Lower lobe of right lung (tissue), 2 donors: Measurements from ENCODE around the gene MMEL1. TPM values are rescaled to one million over a fixed set of nuclear protein-coding genes. Genes with fewer than 3 reads are reported as not detected.
A peak's percentile ranks its signal among the peaks of the same experiment; 100 is the strongest.

ENCODE experiments used
- ATAC-seq, 2 donors: fragments of 200-7000 bp; cut with Tn5 transposase; one replicate each; pipeline ENCODE4 v1.9.1; 2020 to 2022; ENCODE audit warnings: mild to moderate bottlenecking in 2 of 2, moderate library complexity in 2 of 2
- DNase-seq: peaks from one replicate; pipeline ENCODE4 v3.0.0-alpha.2; 2020
- H3K27ac ChIP-seq: fragments of 200-600 bp; one replicate; pipeline ENCODE4 v1.8.0; 2022
- H3K27me3 ChIP-seq: fragments of 200-600 bp; one replicate; pipeline ENCODE4 v1.8.0; 2022; ENCODE audit warnings: low read depth
- H3K36me3 ChIP-seq: fragments of 200-600 bp; one replicate; pipeline ENCODE4 v1.8.0; 2022; ENCODE audit warnings: mild to moderate bottlenecking
- H3K4me1 ChIP-seq: fragments of 200-600 bp; one replicate; pipeline ENCODE4 v1.8.0; 2022
- H3K4me3 ChIP-seq: fragments of 200-600 bp; one replicate; pipeline ENCODE4 v1.8.0; 2022; ENCODE audit warnings: mild to moderate bottlenecking
- H3K9me3 ChIP-seq: fragments of 200-600 bp; one replicate; pipeline ENCODE4 v1.8.0; 2022
- CTCF ChIP-seq: fragments of 200-600 bp; IDR thresholded peaks from one replicate; pipeline ENCODE4 v1.8.0; 2022; ENCODE audit warnings: antibody characterized with exemption, mild to moderate bottlenecking
- intact Hi-C: fragments of 100-400 bp; cut with DNase I; formaldehyde crosslinking; loops from one replicate; pipeline ENCODE4 v1.11.0; 2022
- total RNA-seq: library from RNA; stranded (reverse); fragmentation: NEBNext Ultra II Directional; extraction: Animal tissue kit (Norgen Biotek cat#: 25700); gene quantifications from one replicate; pipeline ENCODE4 v1.2.1, GENCODE V29; 2021
- donor health status: DM: no; HTN: yes; CAD: no; lungs with severe emphysema.

MMEL1 gene
- total RNA-seq, 1 donor from 2014 or later: 7.6 TPM

GRCh38 chr1:2588661-2589430 is 44.0 kb downstream of the MMEL1 start:
- Histone ChIP-seq H3K27me3 (no peaks in the 10 kb centered on the region), H3K4me3 (no peak overlapping the region), H3K27ac (no peak overlapping the region), H3K36me3 (peaks cover 3% of the 10 kb centered on the region), H3K9me3 (no peaks in the 10 kb centered on the region), H3K4me1 (peaks cover 42% of the 10 kb centered on the region)
- ATAC-seq: no peak
- no peak for TF ChIP-seq CTCF
- DNase-seq: peak; percentile 47
- intact Hi-C loops: no loop called here

- intact Hi-C loops: no loop called here
- Histone ChIP-seq H3K4me3 (peak overlapping the region; percentile 92), H3K27me3 (no peaks in the 10 kb centered on the region), H3K4me1 (peaks cover 42% of the 10 kb centered on the region), H3K36me3 (peaks cover 3% of the 10 kb centered on the region), H3K9me3 (no peaks in the 10 kb centered on the region), H3K27ac (no peak overlapping the region)
- DNase-seq: peak; percentile 48
- TF ChIP-seq CTCF: no peak
- ATAC-seq: no peak
Observed at GRCh38 chr1:2587860-2588571, 44.8 kb downstream of the MMEL1 start.

- no peak for DNase-seq
- no peaks in the 10 kb centered on the region for H3K9me3 ChIP-seq
- H3K27ac ChIP-seq: peak overlapping the region; percentile 98
- no peak for TF ChIP-seq CTCF
- peaks cover 37% of the 10 kb centered on the region for H3K4me1 ChIP-seq
- no peaks in the 10 kb centered on the region for H3K27me3 ChIP-seq
- intact Hi-C loops: no loop called here
- H3K36me3 ChIP-seq: peaks cover 3% of the 10 kb centered on the region
- peak overlapping the region; percentile 92 for H3K4me3 ChIP-seq
- ATAC-seq: peak in 1 of 2 donors; percentile 1
Observed at GRCh38 chr1:2587071-2587859, 45.6 kb downstream of the MMEL1 start.

GRCh38 chr1:2586154-2587070 is 46.4 kb downstream of the MMEL1 start, which contains the start of gene PRXL2B:
TSS of gene PRXL2B (plus strand) at chr1:2586777. CDS start at chr1:2586886, 109 bp downstream.
- Histone ChIP-seq H3K4me1 (peaks cover 37% of the 10 kb centered on the region), H3K4me3 (peak within 1 kb of the TSS; percentile 92), H3K9me3 (no peaks in the 10 kb centered on the region), H3K36me3 (peaks cover 3% of the 10 kb centered on the region), H3K27me3 (no peaks in the 10 kb centered on the region), H3K27ac (peak within 1 kb of the TSS; percentile 98)
- peak; percentile 100 for DNase-seq
- peak; percentile 94 to 95 for ATAC-seq
- TF ChIP-seq CTCF: no peak
- intact Hi-C loops: no loop called here
